Kidney (tissue), 14 donors: Measurements from ENCODE around the gene BRI3BP. TPM values are rescaled to one million over a fixed set of nuclear protein-coding genes. Genes with fewer than 3 reads are reported as not detected.

Experiments
- DNase-seq, 5 donors: peaks; one replicate each; pipeline ENCODE4 v3.0.0-alpha.2; 2013 to 2020
- FAIRE-seq: peaks from 2 replicates; lab custom pipeline; 2012; peaks lifted over from hg19 to GRCh38; lab: Jason Lieb, UNC
- H3K27ac ChIP-seq, 2 donors: one replicate each; pipeline ENCODE4 v1.7.0; 2013; ENCODE audit warnings: low read depth in 2 of 2, low read length in 2 of 2, inconsistent platforms in 1 of 2
- H3K27me3 ChIP-seq: one replicate; pipeline ENCODE4 v1.7.1; 2013; ENCODE audit warnings: low read length, inconsistent platforms; ENCODE audit not compliant: control insufficient read depth, insufficient read depth
- H3K36me3 ChIP-seq, 3 donors: one replicate each; pipeline versions ENCODE4 v1.7.0 to v1.7.1; 2013; ENCODE audit warnings: low read length in 3 of 3, control low read depth in 1 of 3, inconsistent platforms in 1 of 3; ENCODE audit not compliant: insufficient read depth in 3 of 3, control insufficient read depth in 2 of 3
- H3K4me1 ChIP-seq, 3 donors: one replicate each; pipeline versions ENCODE4 v1.7.0 to v1.7.1; 2013; ENCODE audit warnings: low read length in 3 of 3, inconsistent platforms in 1 of 3, low read depth in 1 of 3; ENCODE audit not compliant: control insufficient read depth in 2 of 3, insufficient read depth in 2 of 3
- H3K4me3 ChIP-seq, 3 donors: one replicate each; pipeline versions ENCODE4 v1.7.0 to v1.8.1; 2013; ENCODE audit warnings: low read length in 3 of 3, control low read depth in 1 of 3, inconsistent platforms in 1 of 3
- H3K9ac ChIP-seq, 3 donors: one replicate each; pipeline versions ENCODE4 v1.7.0 to v1.7.1; 2013; ENCODE audit warnings: low read length in 3 of 3, control low read depth in 1 of 3, inconsistent platforms in 1 of 3
- H3K9me3 ChIP-seq, 3 donors: one replicate each; pipeline versions ENCODE4 v1.7.0 to v1.7.1; 2013; ENCODE audit warnings: low read length in 3 of 3, control low read depth in 1 of 3, inconsistent platforms in 1 of 3; ENCODE audit not compliant: control insufficient read depth in 2 of 3, insufficient read depth in 1 of 3
- CTCF ChIP-seq: IDR thresholded peaks from 3 replicates; pipeline ENCODE4 v1.5.1; 2012; ENCODE audit warnings: mild to moderate bottlenecking, moderate library complexity, borderline replicate concordance; ENCODE audit not compliant: insufficient read depth; ENCODE audit errors: extremely low read depth
- intact Hi-C: fragments of 100-400 bp; cut with DNase I; formaldehyde crosslinking; loops from one replicate; pipeline ENCODE4 v1.11.1; 2022
- polyA plus RNA-seq: library from polyadenylated mRNA; stranded (reverse); fragments of 350-450 nt; fragmentation: Illumina TruSeq; extraction: RNeasy Lipid Tissue Mini Kit (QIAGEN cat#74804); gene quantifications from one replicate; pipeline ENCODE4 v1.2.3, GENCODE V29; 2014; ENCODE audit warnings: low read depth, low replicate concordance; ENCODE audit not compliant: insufficient read depth
- total RNA-seq: library from RNA; stranded (reverse); fragmentation: NEBNext Ultra II Directional; extraction: Animal tissue kit (Norgen Biotek cat#: 25700); gene quantifications from one replicate; pipeline ENCODE4 v1.2.1, GENCODE V29; 2021
- donor health status: control.
- donor health status: control.
- donor health status: control.
- donor health status: control.
- donor health status: control.
- donor health status: DM: yes; HTN: yes; CAD: no.
- donor health status: Normal renal cell carcinoma (clear cell type).

The BRI3BP gene
- total and polyA plus RNA-seq, 2 donors from 2014 or later: 6.8 to 8.8 TPM

- Histone ChIP-seq H3K9ac (no peak overlapping the region), H3K9me3 (no peaks in the 10 kb centered on the region), H3K4me3 (no peak overlapping the region), H3K4me1 (no peaks in the 10 kb centered on the region), H3K36me3 (no peaks in the 10 kb centered on the region), H3K27ac (no peak overlapping the region), H3K27me3 (no peaks in the 10 kb centered on the region)
- no peak for TF ChIP-seq CTCF
- FAIRE-seq (no peak), DNase-seq (no peak)
- intact Hi-C loops: no loop called here
Measured at GRCh38 chr12:125001636-125002035, 8.2 kb downstream of the BRI3BP start.

DNA sequence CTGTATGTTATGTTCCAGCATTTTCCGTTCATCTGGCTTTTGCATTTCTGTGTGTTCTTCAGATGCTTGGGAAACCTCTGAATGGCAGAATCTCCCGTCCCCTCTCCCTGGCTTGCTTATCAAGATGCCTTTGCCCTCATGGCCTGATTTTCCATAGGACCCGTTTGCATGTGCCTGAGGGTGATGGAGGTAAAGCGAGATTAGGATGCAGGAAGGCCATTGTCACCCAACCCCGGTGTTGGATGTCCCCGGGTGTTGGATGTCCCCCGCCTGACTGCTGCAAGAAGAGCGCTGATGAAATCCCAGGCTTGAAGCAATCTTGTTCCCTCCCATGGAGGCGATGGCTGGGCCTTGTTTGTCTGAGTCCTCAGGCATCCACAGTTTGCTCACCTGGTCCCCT lies 9.6 kb downstream of the BRI3BP start:
- FAIRE-seq: no peak
- no peak for TF ChIP-seq CTCF
- no peak for DNase-seq
- intact Hi-C loops: no loop called here
- H3K4me1 ChIP-seq: no peaks in the 10 kb centered on the region
- H3K9ac ChIP-seq: no peak overlapping the region
- no peak overlapping the region for H3K4me3 ChIP-seq
- H3K27ac ChIP-seq: no peak overlapping the region
- H3K9me3 ChIP-seq: no peaks in the 10 kb centered on the region
- no peaks in the 10 kb centered on the region for H3K27me3 ChIP-seq
- no peaks in the 10 kb centered on the region for H3K36me3 ChIP-seq

DNA sequence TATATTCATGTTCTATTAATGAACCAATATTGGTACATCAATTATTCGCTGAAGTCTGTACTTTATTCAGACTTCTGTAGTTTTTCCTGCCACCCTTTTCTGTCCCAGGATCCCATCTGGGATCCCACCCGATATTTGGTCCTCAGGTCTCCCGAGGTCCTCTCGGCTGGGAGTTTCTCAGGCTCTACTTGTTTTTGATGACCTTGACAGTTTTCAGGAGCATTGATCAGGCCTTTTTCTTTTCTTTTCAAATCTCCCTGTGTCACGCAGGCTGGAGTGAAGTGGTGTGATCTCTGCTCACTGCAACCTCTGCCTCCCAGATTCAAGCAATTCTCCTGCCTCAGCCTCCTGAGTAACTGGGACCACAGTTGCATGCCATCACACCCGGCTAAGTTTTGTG lies 11.2 kb downstream of the BRI3BP start:
- FAIRE-seq (no peak), DNase-seq (peak in 1 of 5 donors; percentile 12)
- TF ChIP-seq CTCF: no peak
- intact Hi-C loops: no loop called here
- no peak overlapping the region for H3K9ac ChIP-seq
- no peaks in the 10 kb centered on the region for H3K9me3 ChIP-seq
- no peaks in the 10 kb centered on the region for H3K27me3 ChIP-seq
- no peak overlapping the region for H3K27ac ChIP-seq
- no peaks in the 10 kb centered on the region for H3K36me3 ChIP-seq
- H3K4me3 ChIP-seq: no peak overlapping the region
- no peaks in the 10 kb centered on the region for H3K4me1 ChIP-seq

DNA sequence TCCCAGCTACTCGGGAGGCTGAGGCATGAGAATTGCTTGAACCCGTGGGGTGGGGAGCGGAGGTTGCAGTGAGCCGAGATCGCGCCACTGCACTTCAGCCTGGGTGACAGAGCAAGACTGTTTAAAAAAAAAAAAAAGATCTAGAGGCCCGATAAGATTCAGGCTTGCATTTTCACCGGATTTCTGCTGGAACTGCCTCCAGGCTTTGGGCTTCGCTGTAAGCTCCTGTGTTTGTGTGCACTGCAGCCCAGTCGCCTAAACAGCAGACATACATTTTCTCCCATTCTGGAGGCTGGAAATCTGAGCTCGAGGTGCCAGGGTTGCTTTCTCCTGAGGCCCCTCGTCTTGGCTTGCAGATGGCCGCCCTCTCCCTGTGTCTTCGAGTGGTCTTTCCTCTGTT lies 12.2 kb downstream of the BRI3BP start:
- intact Hi-C loops: no loop called here
- H3K36me3 ChIP-seq: no peaks in the 10 kb centered on the region
- no peaks in the 10 kb centered on the region for H3K9me3 ChIP-seq
- no peak for TF ChIP-seq CTCF
- no peak overlapping the region for H3K4me3 ChIP-seq
- no peaks in the 10 kb centered on the region for H3K27me3 ChIP-seq
- no peak overlapping the region for H3K27ac ChIP-seq
- DNase-seq (peak in 4 of 5 donors; percentile 22 to 37 (median 32)), FAIRE-seq (no peak)
- no peaks in the 10 kb centered on the region for H3K4me1 ChIP-seq
- H3K9ac ChIP-seq: no peak overlapping the region
